Measurements from ENCODE around the gene TALDO1. TPM values are rescaled to one million over a fixed set of nuclear protein-coding genes. Genes with fewer than 3 reads are reported as not detected.
A peak's percentile ranks its signal among the peaks of the same experiment; 100 is the strongest.
"Not testable (repeated sequence)": the region's sequence is repeated elsewhere in the genome, so short reads cannot be mapped to it uniquely, and the experiment has no call there.

TALDO1 gene
- total RNA-seq, 2 donors from 2014 or later, result 107 to 121 TPM

- DNase-seq (peak; percentile 87), ATAC-seq (peak; percentile 86 to 89)
- intact Hi-C loops (cut with DNase I), result no loop called here
Measured at GRCh38 chr11:727859-728748, 19.2 kb upstream of the TALDO1 start.

- ATAC-seq (no peak), DNase-seq (no peak)
- intact Hi-C loops (cut with DNase I), result no loop called here
Measured at GRCh38 chr11:728901-729491, 18.3 kb upstream of the TALDO1 start.

GRCh38 chr11:729492-730074, 17.7 kb upstream of the TALDO1 start:
- ATAC-seq, result no peak
- intact Hi-C loops (cut with DNase I), result no loop called here
- no peak for DNase-seq

- intact Hi-C loops (cut with DNase I), result no loop called here
- ATAC-seq, result no peak
- DNase-seq, result no peak
Measured at GRCh38 chr11:733072-733471, 14.2 kb upstream of the TALDO1 start.

GRCh38 chr11:734541-734940, 12.7 kb upstream of the TALDO1 start:
- DNase-seq; ATAC-seq; intact Hi-C loops (cut with DNase I): not testable (repeated sequence)

- no peak for DNase-seq
- intact Hi-C loops (cut with DNase I), result no loop called here
- ATAC-seq, result no peak
Measured at GRCh38 chr11:737366-737765, 9.9 kb upstream of the TALDO1 start.

- DNase-seq; ATAC-seq; intact Hi-C loops (cut with DNase I): not testable (repeated sequence)
Measured at GRCh38 chr11:737899-738298, 9.4 kb upstream of the TALDO1 start.

- intact Hi-C loops (cut with DNase I), result no loop called here
- no peak for DNase-seq
- ATAC-seq, result no peak
Measured at GRCh38 chr11:742156-742546, 5.1 kb upstream of the TALDO1 start.

- DNase-seq (no peak), ATAC-seq (no peak)
- intact Hi-C loops (cut with DNase I), result no loop called here
Measured at GRCh38 chr11:742571-743201, 4.6 kb upstream of the TALDO1 start.

- no peak for ATAC-seq
- intact Hi-C loops (cut with DNase I), result no loop called here
Measured at GRCh38 chr11:745428-745827, 1.8 kb upstream of the TALDO1 start.

GRCh38 chr11:746289-747157, 741 bp upstream of the TALDO1 start:
- ATAC-seq (peak; percentile 12 to 48), DNase-seq (no peak)
- intact Hi-C loops (cut with DNase I), result no loop called here

More at GRCh38 chr11:745428-745827, 1.8 kb upstream of the TALDO1 start:
- DNase-seq, result no peak

GRCh38 chr11:748007-748359, 719 bp downstream of the TALDO1 start:
- intact Hi-C loops (cut with DNase I), result no loop called here
- DNase-seq, result no peak
- peak; percentile 5 to 34 for ATAC-seq

GRCh38 chr11:749731-750130, 2.5 kb downstream of the TALDO1 start:
- ATAC-seq (no peak), DNase-seq (no peak)
- intact Hi-C loops (cut with DNase I), result no loop called here

- intact Hi-C loops (cut with DNase I), result no loop called here
- DNase-seq, result no peak
- no peak for ATAC-seq
Measured at GRCh38 chr11:760236-760635, 13.0 kb downstream of the TALDO1 start.

- intact Hi-C loops (cut with DNase I), result no loop called here
- DNase-seq (no peak), ATAC-seq (no peak)
Measured at GRCh38 chr11:761526-762108, 14.4 kb downstream of the TALDO1 start.

GRCh38 chr11:762421-763072, 15.3 kb downstream of the TALDO1 start:
- no peak for DNase-seq
- intact Hi-C loops (cut with DNase I), result no loop called here

GRCh38 chr11:763073-763463, 15.8 kb downstream of the TALDO1 start:
- ATAC-seq (no peak), DNase-seq (no peak)
- intact Hi-C loops (cut with DNase I), result no loop called here

More at GRCh38 chr11:762421-763072, 15.3 kb downstream of the TALDO1 start:
- ATAC-seq, result peak; percentile 14 to 74
